M059J (cell line): ENCODE data around the gene IGSF9. TPM values are rescaled to one million over a fixed set of nuclear protein-coding genes. Genes with fewer than 3 reads are reported as not detected.

Source experiments
- DNase-seq: peaks from one replicate; pipeline ENCODE4 v3.0.0-alpha.2; 2012; ENCODE audit warnings: low read depth
- total RNA-seq: library from RNA; depleted of rRNA; stranded (reverse); fragments of >200 nt; shearing (Covaris generic); gene quantifications from 2 replicates; pipeline ENCODE4 v1.2.3, GENCODE V29; 2014

IGSF9 gene
- total RNA-seq, 1 experiment from 2014 or later, result 0.32 TPM

DNA sequence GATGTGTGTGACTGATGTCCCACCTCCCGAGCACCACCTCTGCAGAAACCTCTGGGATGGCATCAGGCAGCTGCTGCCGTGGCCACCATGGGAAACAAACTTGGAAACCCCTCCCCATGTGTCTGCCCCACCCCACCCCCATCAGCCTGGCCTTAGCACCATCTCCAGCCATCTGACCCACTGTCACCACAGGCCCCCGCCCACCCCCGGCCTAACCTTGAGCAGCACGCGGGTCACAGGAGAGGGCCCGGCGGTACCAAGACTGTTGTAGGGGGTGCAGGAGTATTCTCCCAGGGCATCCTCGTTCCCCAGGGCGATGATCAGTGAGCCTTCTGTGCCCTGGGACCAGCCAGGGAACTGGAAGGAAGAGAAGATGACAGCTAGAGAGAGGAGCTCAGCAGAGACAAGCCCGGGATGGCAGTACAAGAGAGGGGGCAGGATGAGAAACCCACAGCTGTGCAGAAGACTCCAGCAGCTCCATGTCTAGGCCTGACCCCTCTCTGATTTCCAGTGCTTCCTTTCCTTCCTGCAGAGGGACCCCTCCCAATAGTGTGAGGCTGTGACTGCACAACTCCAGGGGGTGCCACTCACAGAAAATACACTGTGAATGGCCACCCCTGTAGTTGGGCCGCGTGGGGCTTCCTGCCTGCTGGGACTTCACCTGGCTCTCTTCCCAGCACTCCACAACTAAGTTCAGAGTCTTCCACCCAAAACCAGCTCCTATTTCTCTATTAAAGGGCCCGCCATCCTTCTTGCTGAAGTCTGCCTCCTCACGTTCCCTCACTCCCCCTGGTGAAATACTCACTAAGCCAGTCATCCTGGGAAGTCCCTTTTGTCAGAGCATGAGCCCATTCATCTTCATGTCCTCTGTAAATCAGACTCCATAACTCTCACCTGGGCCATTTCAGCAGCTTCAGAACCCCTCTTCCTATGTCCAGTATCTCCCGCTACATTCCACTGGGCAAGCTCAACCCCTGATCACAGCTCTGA lies 12.8 kb downstream of the IGSF9 start:
- no peak for DNase-seq

DNA sequence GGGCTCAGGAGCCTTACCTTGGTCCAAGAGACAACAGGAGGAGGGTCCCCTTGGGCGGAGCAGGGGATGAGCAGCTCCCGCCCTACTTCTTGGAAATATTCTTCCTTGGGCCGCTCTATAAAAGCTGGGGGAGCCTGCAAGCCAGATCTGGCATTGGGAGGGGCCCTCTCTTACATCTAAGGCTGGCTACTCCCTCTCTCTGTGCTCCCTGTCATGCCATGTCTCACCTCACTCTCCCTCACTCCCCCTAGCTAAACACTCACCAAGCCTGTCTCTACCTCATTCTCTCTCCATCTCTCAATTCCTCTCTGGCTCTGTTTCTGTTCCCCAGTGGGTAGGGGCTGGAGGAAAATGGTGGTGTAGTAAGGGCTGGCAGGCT lies 13.6 kb downstream of the IGSF9 start:
- no peak for DNase-seq

DNA sequence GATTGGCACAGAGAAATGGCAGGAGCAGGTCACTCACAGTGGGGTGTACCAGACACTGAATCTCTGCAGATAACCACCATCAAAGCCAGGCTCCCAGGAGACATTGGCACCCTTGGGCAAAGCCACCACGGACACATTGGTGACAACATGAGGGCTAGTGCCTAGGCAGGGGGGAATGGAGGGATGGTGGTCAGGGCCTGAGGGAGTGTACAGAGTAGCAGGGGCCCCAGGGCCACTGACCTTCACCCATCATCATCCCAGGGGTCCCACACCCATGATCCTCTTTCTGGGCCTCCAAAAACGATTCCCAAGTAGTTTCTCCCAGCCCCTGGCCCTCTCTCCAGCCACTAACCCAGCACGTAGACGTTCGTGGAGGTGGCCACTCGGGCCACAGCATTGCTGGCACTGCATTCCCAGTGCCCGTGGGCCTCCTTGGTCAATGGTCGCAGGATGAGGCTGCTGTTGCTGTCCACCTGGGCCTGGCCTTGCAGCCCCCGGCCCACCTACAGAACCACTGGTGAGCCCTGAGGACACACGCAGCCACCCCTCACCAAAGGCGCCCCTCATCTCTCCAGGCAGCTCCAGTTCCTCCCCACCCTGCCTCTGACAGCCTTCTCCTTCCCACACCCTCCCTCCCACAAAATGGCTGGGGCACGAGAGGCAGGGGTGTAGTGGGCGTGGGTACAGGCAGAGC lies 14.2 kb downstream of the IGSF9 start:
- no peak for DNase-seq

DNA sequence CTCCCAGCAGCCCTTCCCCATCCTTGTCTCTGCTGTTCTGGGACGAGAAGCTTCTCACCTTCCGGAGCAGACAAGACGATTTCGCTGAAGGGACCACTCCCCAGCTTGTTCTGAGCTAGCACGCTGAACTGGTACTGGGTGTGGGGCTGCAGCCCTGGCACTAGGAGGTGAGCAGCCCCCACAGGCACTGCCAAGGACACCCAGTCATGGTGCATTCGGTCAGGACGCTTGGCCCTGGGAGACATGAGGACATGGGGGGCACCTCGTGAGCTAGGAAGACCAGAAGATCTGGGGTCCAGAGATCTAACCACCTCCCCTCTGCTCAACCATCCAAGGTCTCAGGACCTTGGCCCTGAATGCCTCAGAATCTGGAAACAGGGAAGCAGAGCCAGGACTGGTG lies 14.8 kb downstream of the IGSF9 start:
- DNase-seq, result no peak

DNA sequence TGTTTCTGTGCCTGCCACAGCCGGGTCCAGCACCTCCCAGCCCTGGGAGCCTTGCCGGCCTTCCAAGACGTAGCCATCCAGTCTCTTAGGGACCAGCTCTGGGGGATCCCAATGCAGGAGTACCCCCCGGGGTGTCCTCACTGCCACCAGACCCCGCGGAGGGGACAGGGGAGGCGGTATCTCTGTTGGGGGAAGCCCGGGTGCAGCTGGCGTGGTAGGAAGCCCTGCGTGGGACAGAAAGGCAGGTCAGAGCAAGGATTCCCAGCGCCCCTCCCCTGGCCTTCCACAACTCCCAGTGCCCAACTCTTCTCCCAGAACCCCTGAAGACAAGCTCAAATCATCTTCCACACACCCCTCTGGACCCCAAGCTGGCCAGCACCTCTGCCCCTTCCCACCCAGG lies 15.2 kb downstream of the IGSF9 start:
- DNase-seq, result no peak

DNA sequence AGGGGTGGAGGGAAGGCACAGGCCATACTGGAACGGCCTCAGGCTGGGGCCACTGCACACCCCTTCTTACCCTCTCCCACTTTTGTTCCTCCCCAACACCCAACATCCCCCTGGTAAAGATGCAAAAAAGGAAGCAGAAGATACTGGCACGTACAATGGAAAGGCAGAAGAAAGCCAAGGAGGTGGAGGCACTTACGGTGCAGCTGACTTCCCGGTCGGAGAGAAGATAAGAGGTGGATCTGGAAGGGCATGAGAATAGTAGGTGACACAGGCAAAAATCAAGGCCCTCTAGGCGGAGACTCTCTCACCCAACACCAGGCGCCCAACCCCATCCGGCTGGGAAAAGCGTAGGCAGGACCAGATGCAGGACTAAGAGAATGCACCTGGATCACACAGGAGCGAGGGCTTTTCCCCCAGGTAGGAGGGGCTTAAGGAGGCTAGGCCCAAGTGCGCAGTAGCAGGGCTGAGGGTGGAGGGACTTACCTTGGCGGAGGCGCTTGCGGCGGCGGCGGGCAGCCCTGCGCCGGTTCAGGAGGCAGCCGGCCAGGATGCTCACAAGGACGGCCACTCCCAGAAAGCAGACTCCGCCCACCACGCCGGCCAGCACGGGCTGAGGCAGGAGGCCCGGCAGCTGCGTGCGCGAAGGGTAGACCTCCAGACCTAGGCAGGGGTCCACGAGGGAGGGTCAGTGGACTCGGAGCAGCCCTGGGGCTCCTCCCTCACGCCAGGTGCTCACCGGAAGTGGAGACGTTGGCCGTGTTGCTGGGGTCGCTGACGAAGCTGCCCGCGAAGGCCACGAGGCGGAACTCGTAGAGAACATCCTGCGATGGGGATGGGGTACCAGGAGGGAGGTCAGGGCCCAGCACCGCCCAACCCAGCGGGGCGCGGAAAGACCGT lies 16.0 kb downstream of the IGSF9 start:
- DNase-seq, result no peak

DNA sequence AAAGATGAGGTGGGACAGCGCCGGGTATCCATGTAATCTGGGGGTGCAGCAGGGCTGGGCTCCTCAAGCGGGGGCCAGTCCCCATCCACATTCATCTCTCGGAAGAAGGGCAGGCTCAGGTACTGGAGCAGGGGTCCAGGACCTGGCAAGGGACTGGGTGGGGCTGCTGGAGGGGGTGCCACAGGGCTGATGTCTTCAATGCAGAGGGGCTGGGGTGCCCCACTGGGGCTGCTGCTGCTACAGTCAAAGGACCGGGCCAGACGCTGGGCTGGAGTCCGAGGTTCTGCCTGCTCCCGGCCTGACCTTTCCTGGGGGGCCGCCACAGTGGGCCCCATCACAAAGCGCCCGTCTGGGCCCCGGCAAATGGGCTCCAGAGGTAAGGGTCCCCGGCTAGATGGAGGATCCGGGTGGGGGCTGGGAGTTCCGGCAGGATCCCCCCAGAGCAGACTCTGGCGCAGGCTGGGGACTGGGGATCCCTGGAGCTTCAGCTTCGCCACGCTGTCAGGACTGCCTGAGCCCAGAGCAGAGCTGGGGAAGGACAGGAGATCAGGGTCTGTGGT lies 16.8 kb downstream of the IGSF9 start:
- DNase-seq, result no peak

DNA sequence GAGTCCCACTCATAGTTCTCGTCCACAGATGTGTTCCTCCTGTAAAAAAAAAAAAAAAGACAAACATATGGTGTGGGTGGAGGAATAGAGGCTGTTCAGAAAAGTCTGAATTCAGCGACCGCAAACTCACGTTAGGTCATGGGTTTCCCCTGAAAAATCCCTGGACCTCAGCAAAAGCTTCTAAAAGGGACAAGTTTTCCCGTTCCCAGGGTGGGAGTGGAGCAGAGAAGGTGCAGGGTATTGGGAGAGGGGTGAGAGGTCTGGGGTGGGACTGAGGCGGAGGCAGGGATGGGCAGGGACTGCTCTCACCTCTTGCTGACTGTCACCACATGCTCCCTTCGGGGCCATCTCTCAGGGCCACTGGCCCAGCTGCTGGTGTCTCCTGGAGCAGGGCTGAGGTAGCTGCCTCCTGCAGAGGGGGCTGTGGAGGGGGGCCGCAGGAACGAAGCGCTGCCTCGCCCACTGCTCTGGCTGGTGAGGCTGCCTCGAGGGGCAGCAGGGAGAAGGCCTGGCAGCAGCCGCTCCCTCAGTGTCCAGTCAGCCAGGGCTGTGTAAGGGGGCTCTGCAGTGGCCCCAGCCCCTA lies 17.5 kb downstream of the IGSF9 start:
- DNase-seq, result no peak

DNA sequence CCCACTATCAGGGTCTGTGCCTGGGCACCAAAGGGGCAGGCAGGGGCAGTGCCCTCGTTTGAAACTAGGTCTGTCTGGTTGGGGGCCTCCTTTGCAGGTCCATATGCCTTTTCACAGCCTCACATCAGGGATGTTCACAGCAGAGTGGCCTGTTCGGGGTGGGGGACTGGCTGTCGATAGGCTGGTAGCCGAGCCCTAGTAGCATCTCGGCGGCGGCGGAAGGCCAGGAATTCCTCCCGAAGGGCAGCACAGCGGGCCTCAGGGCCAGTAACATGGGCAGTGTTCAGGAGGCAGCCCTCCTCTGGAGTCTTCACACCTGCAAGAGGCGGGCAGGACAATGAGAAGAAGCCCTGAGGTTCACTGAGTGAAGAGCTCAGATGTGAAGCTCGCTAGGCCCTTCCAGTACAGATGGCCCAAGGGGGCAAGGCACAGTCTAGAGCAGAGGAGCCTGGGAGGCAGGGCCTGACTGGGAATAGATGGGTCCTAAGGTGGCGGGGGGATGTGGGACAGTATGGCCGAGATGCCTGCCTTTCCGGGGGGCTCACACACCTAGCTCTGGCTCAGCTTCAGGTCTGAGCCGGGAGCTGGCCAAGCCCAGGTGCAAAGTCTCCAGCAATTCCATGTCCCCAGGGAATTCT lies 18.1 kb downstream of the IGSF9 start:
- no peak for DNase-seq

DNA sequence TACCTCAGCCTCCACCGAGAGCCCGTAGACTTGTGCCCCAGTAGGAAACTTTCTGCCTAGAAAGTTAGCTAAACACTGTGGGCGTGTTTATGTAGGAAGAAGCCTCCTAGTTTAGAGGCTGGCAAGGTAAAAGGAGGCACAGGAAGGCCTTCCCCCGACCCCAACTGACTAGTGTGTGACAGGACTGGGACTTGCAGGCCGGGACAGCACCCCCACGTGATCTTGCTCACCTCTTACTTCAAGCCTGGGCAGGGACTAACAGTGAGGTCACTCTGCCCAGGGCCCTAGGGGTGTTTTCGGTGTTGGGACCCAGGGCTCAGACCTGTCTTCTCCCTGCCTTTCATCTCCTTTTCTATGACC lies 19.7 kb downstream of the IGSF9 start:
- DNase-seq, result peak; percentile 70

DNA sequence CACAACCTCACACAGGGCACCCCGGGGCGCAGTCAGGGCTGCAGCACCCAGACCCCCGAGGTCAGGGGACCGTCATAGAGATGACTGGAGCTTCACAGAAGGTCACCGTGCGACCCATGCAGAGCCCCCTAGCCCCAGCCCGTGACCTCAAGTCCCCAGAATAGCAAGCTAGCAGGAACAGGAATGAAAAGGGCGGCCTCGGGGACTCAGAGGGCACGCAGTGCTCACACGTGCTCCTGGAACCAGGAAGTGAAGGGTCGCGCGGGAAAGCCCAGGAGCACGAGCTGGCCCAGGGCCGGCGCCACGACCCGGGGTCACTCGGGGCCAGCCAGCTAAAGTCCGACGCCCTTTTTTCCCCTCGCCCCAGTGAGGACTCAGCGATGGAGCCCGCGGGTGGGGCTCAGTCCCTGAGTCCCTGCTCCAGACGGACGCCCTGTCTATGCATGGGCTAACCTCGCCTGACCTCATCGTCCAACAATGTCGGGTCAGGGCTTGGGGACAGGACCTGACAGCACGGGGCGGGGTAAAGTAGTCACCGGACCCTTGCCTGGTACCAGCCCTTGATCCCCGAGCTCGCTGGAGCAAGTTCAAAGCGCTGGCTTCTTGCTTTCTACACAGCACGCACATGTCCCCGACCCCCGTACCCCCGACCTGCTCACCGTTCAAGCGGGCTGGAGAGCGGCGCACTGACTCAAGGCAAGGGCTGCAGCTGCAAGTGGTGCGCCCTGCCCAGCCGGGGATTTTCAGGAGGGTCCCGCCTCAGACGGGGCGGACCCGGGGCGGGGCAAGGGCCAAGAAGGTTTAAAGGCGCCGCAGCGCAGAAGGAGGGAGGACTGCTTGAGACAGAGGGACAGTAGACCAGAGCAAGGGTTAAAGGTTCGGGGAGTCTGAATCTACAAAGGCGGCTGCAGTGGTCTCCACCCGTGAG lies 20.4 kb downstream of the IGSF9 start, which contains the start of gene TAGLN2:
TAGLN2 (minus strand) TSS at position 717 of the 928 bp plus-strand sequence. CDS start 4,998 bp downstream, outside the sequence.
- DNase-seq, result peak; percentile 92

DNA sequence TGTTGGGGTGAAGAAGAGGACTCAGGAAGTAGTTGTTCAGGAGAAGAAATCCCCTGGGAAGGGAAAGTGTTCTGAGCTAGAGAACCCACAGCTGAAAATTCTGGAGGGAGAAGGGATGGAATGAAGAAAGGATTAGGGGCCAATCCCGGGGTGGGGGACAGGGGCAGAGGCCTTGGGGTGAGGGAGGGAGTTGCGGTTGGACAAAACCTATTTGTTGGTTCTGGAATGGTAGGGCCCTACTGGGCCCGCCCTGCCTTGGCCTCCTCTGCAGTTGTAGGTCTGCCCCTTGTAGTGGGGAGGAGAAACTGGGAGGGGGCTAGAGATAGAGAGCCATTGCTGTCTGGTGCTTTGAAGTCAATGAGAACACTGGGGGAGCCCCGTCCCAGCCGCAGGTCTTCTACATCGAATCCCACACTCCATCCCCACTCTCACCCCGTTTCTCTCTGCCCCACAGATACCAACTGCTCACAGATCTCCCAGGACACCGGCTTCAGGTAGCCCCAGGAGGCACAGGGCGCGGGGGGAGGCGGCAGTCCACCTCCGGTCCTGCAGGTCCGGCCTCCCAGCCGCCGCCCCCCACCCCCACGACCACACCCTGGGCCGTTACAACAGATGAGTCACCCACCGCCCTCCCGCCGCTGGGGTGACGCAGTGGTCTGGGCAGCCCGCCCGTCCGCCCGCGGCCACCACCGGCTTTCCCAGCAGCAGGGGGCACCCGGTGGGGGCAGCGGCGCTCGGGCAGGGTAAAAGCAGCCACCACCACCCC lies 21.2 kb downstream of the IGSF9 start:
- DNase-seq, result peak; percentile 90

DNA sequence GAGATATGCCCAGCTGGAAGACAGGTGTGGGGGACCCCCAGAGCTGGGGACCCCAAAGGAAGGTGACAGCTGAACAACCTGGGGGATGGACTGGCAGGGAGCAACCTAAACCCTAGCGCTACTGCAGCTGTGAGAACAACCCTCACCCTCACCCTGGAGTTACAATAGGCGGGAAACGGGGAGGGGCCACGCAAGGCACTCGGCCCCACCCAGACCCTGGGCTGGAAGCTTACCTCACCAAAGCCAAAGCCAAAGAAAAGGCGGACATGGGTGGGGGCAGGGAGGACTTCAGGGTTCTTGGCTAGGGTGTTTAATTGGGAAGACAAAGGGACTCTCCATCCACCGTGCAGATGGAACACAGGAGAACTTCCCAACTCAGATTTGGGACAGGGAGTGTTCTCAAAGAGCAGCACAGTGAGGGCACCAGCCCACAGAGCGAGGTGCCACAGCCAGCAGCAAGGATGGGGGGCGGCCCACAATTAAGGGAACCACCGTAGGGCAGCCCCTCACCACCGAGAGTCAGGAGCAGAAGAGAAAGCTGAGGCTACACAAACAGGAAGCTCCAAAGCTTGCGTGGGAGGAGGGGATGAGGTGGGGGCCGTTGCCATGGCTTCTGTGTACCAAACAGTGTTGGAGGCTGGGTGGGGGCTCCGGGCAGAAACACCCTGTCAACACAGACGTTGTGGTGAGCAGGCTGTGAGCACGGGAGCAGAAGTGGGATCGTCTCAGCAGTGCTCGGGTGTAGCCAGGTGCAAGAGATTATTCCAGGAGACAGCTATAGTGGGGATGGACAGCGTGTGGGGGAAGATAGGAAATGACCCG lies 22.0 kb downstream of the IGSF9 start:
- peak; percentile 93 for DNase-seq

DNA sequence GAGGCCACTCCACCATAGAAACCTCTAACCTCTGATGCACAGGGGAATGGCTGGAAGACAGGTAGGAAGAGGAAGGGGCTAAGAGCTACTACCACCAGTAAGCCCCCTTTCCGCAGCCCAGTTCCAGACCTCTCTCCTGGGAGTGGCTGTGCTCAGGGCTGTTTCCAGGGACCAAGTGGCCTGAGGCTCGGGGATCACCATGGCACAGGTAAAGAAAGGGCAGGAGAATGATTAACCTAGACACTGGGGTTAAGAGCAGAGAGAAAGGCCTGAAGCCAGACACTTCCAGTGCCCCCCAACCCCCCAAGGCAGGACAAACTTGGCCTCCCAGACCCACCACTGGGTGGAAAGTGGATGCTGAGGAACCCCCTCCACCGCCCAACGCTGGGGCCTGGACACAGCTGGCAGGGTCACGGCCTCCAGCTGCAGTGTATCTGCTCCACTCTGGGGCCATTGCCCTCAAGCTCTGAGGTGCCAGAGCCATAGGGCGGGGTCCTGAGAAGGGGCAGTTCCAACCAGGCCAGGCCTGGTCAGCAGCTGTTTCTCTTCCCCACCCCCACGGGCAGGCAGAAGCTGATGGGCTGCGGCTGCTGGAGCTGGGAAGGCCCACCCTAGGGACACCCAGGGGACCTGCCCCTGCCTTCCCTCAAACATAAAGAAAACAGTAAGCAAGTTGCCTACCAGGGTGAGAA lies 22.8 kb downstream of the IGSF9 start:
- DNase-seq, result no peak

DNA sequence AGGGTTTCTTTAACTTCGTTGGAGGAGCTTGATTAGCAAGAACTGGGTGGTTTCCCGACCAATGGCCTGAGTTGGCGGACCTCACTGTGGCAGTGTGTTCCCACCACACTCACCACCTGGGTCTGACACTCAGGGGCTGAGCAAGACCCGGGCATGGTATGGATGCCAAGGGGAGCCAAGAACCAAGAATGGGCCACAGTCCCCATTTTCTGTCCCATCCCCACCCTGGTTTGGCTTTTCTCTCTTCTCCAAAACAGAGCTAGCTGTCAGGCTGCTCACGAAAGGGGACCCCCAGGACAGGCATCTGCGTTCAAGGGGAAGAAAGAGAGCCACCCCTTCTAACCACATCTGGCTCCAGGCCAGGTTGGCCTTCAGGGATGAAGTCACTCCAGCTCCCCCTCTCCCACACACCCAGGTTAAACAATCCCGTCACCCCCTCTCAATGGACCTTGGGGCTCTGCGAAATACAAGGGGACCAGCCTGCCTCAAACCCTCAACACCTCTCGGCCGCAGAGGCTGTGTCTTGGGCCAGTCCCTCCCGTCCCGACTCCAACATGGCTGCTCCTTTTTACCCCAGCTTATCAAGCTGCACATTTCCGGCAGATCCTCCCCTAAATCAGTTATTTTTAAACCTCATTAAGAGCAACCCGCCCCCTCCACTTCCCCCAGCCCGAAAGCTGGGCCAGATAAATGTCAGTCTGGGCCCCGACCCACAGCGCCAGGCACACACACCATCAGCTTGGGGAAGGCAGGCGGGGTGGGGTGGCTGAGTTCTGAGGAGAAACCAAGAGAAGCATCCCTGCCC lies 23.5 kb downstream of the IGSF9 start:
- peak; percentile 59 for DNase-seq

DNA sequence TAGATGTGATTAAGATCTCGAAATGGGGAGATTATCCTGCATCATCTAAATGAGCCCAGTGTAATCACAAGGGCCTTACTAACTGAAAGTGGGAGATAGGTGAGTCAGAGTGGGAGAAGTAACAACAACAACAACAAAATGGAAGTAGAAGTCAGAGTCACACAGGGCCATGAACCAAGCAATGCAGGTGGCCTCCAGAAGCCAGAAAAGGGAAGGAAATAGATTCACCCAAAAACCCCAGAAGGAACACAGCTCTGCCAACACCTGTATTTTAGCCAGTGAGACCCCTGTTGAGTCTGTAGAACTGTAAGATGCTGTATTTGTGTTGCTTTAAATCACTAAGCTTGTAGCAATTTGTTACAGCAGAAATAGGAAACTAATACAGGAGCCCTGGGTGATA lies 24.2 kb downstream of the IGSF9 start:
- DNase-seq, result peak; percentile 53
